Neural crest cell (in vitro differentiated cells): ENCODE data around the gene MAOB. TPM values are rescaled to one million over a fixed set of nuclear protein-coding genes. Genes with fewer than 3 reads are reported as not detected.

ENCODE experiments used
- DNase-seq: peaks from one replicate; pipeline ENCODE4 v3.0.0; 2021; ENCODE audit warnings: low read depth, mixed read lengths, low spot score
- H3K27ac Mint-ChIP-seq: one replicate; pipeline ENCODE4 v1.8.0; 2021; ENCODE audit warnings: mild to moderate bottlenecking, mixed read lengths; ENCODE audit not compliant: unreplicated experiment
- H3K27me3 Mint-ChIP-seq: 2 replicates; pipeline ENCODE4 v1.8.0; 2021; ENCODE audit warnings: low read depth, mild to moderate bottlenecking, mixed read lengths
- H3K36me3 Mint-ChIP-seq: 2 replicates; pipeline ENCODE4 v1.8.0; 2021; ENCODE audit warnings: low read depth, mild to moderate bottlenecking, mixed read lengths
- H3K4me1 Mint-ChIP-seq: 2 replicates; pipeline ENCODE4 v1.8.0; 2021; ENCODE audit warnings: mixed read lengths
- H3K4me3 Mint-ChIP-seq: one replicate; pipeline ENCODE4 v1.8.0; 2021; ENCODE audit warnings: mild to moderate bottlenecking, mixed read lengths
- H3K9me3 Mint-ChIP-seq: 2 replicates; pipeline ENCODE4 v1.8.0; 2021; ENCODE audit warnings: mixed read lengths
- CTCF ChIP-seq: fragments of 200-600 bp; sonication (generic); conservative IDR thresholded peaks from 2 replicates; pipeline ENCODE4 v1.5.0; 2021; ENCODE audit warnings: antibody characterized with exemption, mild to moderate bottlenecking
- total RNA-seq: library from RNA; stranded (reverse); gene quantifications from 2 replicates; pipeline ENCODE4 v1.2.1, GENCODE V29; 2021

MAOB gene
- total RNA-seq, 1 donor from 2014 or later, result 0.98 TPM

- Mint-ChIP-seq H3K36me3 (peaks cover 2% of the 10 kb centered on the region), H3K27me3 (no peaks in the 10 kb centered on the region), H3K4me3 (no peak overlapping the region), H3K27ac (no peak overlapping the region), H3K4me1 (no peaks in the 10 kb centered on the region), H3K9me3 (no peaks in the 10 kb centered on the region)
- no peak for TF ChIP-seq CTCF
- no peak for DNase-seq
Observed at GRCh38 chrX:43758044-43758443, 124.2 kb downstream of the MAOB start.

GRCh38 chrX:43756076-43756475 is 126.2 kb downstream of the MAOB start:
- Mint-ChIP-seq H3K27ac (no peak overlapping the region), H3K27me3 (no peaks in the 10 kb centered on the region), H3K4me3 (no peak overlapping the region), H3K4me1 (no peaks in the 10 kb centered on the region), H3K36me3 (peaks cover 2% of the 10 kb centered on the region), H3K9me3 (no peaks in the 10 kb centered on the region)
- no peak for DNase-seq
- no peak for TF ChIP-seq CTCF

- no peak for DNase-seq
- Mint-ChIP-seq H3K27me3 (no peaks in the 10 kb centered on the region), H3K36me3 (peaks cover 2% of the 10 kb centered on the region), H3K4me1 (no peaks in the 10 kb centered on the region), H3K27ac (no peak overlapping the region), H3K9me3 (peaks cover 2% of the 10 kb centered on the region), H3K4me3 (no peak overlapping the region)
- TF ChIP-seq CTCF, result no peak
Observed at GRCh38 chrX:43753637-43754036, 128.6 kb downstream of the MAOB start.

GRCh38 chrX:43750248-43750676 is 132.0 kb downstream of the MAOB start:
- peak; percentile 76 for TF ChIP-seq CTCF
- Mint-ChIP-seq H3K4me1 (no peaks in the 10 kb centered on the region), H3K36me3 (no peaks in the 10 kb centered on the region), H3K27ac (no peak overlapping the region), H3K9me3 (peaks cover 2% of the 10 kb centered on the region), H3K27me3 (no peaks in the 10 kb centered on the region), H3K4me3 (no peak overlapping the region)
- DNase-seq, result peak; percentile 2

GRCh38 chrX:43747476-43747875 is 134.8 kb downstream of the MAOB start:
- Mint-ChIP-seq H3K4me1 (no peaks in the 10 kb centered on the region), H3K27ac (no peak overlapping the region), H3K36me3 (no peaks in the 10 kb centered on the region), H3K27me3 (no peaks in the 10 kb centered on the region), H3K9me3 (peaks cover 2% of the 10 kb centered on the region), H3K4me3 (no peak overlapping the region)
- no peak for TF ChIP-seq CTCF
- DNase-seq, result no peak
